ENCODE measurements around the gene NEAT1.
"Not testable (repeated sequence)": the region's sequence is repeated elsewhere in the genome, so short reads cannot be mapped to it uniquely, and the experiment has no call there.

Gene NEAT1

GRCh38 chr11:65410936-65411680 is 11.5 kb upstream of the NEAT1 start:
- Histone ChIP-seq H3K36me3 (ENCODE audit: insufficient read depth, low read length) (peaks cover 37% of the 10 kb centered on the region; the same call in 1 of the 2 replicates), H3K79me2 (ENCODE audit: insufficient read depth, low read length) (no peaks in the 10 kb centered on the region)

DNA sequence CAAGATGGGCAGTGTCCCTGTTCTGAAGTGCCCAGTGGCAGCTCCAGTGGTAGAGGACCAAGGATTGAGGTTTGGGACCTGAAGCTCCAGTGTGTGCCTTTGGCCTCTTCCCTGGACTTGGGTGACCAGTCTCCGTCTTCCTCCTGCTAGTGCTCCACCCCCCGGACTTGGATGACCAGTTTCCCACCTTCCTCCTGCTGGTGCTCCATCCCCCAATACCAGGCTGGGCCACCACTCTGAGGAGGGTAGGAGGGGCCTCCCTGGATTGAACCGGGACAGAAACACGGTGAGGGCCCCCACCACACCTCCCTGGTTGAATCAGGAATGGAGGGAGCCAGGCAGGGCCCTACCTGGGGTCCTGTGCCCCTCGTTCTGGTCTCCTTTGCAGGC is 10.9 kb upstream of the NEAT1 start:
- H4K20me1 ChIP-seq (ENCODE audit: insufficient read depth, low read length, poor library complexity, severe bottlenecking), result no peaks in the 10 kb centered on the region
- peaks cover 37% of the 10 kb centered on the region; the same call in 1 of the 2 replicates for H3K36me3 ChIP-seq (ENCODE audit: insufficient read depth, low read length)

More at GRCh38 chr11:65410936-65411680, 11.5 kb upstream of the NEAT1 start:
- TF ChIP-seq EZH2phosphoT487 (IDR thresholded peaks at IDR 0.05; ENCODE audit: borderline replicate concordance), result no peak
- TF ChIP-seq, protein P1, sequence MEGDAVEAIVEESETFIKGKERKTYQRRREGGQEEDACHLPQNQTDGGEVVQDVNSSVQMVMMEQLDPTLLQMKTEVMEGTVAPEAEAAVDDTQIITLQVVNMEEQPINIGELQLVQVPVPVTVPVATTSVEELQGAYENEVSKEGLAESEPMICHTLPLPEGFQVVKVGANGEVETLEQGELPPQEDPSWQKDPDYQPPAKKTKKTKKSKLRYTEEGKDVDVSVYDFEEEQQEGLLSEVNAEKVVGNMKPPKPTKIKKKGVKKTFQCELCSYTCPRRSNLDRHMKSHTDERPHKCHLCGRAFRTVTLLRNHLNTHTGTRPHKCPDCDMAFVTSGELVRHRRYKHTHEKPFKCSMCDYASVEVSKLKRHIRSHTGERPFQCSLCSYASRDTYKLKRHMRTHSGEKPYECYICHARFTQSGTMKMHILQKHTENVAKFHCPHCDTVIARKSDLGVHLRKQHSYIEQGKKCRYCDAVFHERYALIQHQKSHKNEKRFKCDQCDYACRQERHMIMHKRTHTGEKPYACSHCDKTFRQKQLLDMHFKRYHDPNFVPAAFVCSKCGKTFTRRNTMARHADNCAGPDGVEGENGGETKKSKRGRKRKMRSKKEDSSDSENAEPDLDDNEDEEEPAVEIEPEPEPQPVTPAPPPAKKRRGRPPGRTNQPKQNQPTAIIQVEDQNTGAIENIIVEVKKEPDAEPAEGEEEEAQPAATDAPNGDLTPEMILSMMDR (conservative IDR thresholded peaks at IDR 0.05; ENCODE audit: low read length), result no peak
- Histone ChIP-seq H4K20me1 (ENCODE audit: insufficient read depth, low read length, poor library complexity, severe bottlenecking) (no peaks in the 10 kb centered on the region), H3K4me1 (ENCODE audit: insufficient read depth, low read length, poor library complexity, severe bottlenecking) (peaks cover 3% of the 10 kb centered on the region), H3F3A (ENCODE audit: low read depth) (no peaks in the 10 kb centered on the region), H3K9me2 (replicated peaks; ENCODE audit: low read depth, low read length) (no peaks in the 10 kb centered on the region), H3K9ac (ENCODE audit: low read depth, low read length, poor library complexity, severe bottlenecking) (no peak overlapping the region), H3K9me3 (ENCODE audit: insufficient read depth, low read depth, low read length) (no peaks in the 10 kb centered on the region), H3K4me2 (ENCODE audit: low read depth, low read length, poor library complexity, severe bottlenecking) (no peak overlapping the region), H3K4me3 (ENCODE audit: low read length, poor library complexity, severe bottlenecking) (no peak overlapping the region), H2AFZ (ENCODE audit: low read length) (no peak overlapping the region), H3K27me3 (ENCODE audit: insufficient read depth, low read length, poor library complexity, severe bottlenecking) (no peaks in the 10 kb centered on the region)

DNA sequence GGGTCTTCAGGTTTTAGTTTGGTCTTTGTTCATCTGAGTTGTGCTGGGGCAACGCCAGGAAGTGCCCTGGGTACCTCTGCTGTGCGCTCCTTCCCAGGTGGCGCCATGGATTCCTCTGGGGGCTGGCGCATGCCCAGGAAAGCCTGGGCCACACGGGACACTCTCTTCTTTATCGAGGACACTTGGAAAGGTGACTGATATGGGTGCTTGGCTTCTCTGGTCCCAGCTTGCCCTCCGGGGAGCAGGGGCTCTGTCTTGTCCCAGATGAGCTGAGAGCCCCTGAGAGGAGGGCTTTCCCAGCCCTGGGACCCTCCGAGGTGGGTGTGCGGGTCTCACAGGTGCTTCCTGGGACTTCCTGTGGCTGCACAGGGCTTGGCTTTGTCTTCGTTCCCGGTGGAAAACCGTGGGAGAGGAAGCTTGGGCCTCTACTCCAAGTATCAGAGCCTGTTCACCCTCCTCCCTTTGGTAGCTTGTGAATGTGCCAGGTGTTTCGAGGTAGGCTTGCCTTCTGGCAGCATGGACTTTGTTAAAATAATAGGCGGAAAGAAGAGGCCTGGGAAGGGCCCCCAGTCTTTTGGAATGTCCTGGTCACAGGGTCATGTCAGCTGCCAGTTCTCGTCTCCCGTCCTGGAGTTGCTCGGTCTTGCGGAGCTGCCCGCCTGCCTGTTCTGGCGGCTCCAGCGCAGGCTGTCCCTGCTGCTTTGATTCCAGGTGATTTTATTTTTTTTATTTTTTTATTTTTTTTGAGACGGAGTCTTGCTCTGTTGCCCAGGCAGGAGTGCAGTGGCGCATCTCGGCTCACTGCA is 10.1 kb upstream of the NEAT1 start:
- no peaks in the 10 kb centered on the region for H3K9me2 ChIP-seq (replicated peaks; ENCODE audit: low read depth, low read length)

More for the DNA sequence above, 10.9 kb upstream of the NEAT1 start:
- H3K4me2 ChIP-seq (ENCODE audit: low read depth, low read length, poor library complexity, severe bottlenecking), result no peak overlapping the region
- no peak overlapping the region for H2AFZ ChIP-seq (ENCODE audit: low read length)
- no peaks in the 10 kb centered on the region for H3K27me3 ChIP-seq (ENCODE audit: insufficient read depth, low read length, poor library complexity, severe bottlenecking)
- no peaks in the 10 kb centered on the region for H3K9me3 ChIP-seq (ENCODE audit: insufficient read depth, low read depth, low read length)
- no peaks in the 10 kb centered on the region for H3F3A ChIP-seq (ENCODE audit: low read depth)
- no peak overlapping the region for H3K9ac ChIP-seq (ENCODE audit: low read depth, low read length, poor library complexity, severe bottlenecking)
- no peak for TF ChIP-seq EZH2phosphoT487 (IDR thresholded peaks at IDR 0.05; ENCODE audit: borderline replicate concordance)
- TF ChIP-seq, protein P1 (conservative IDR thresholded peaks at IDR 0.05; ENCODE audit: low read length), result no peak
- H3K9me2 ChIP-seq (replicated peaks; ENCODE audit: low read depth, low read length), result no peaks in the 10 kb centered on the region
- H3K4me3 ChIP-seq (ENCODE audit: low read length, poor library complexity, severe bottlenecking), result no peak overlapping the region
- H3K79me2 ChIP-seq (ENCODE audit: insufficient read depth, low read length), result peaks cover 3% of the 10 kb centered on the region
- H3K4me1 ChIP-seq (ENCODE audit: insufficient read depth, low read length, poor library complexity, severe bottlenecking), result peaks cover 7% of the 10 kb centered on the region

DNA sequence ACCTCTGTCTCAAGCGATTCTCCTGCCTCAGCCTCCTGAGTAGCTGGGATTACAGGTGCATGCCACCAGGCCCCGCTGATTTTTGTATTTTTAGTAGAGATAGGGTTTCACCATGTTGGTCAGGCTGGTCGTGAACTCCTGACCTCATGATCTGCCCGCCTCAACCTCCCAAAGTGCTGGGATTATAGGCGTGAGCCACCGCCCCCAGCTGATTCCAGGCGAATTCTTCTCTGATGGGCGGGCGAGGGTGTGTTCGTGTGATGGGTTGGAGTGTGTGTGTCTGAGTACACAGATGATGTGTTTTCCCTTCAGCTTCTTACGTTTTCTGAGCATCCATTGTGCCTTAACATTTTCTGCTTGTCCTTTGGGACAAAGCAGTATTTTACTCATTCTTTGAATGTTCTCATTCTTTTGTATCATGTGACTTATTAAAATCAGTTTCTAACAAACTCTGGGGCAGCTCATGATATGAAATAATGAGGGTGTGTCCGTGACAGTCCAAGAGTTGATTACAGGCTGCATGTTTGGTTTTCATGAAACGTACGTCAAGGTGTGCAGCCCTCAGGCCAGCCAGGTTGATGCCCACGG is 9.4 kb upstream of the NEAT1 start:
- H3K4me2 ChIP-seq (ENCODE audit: low read depth, low read length, poor library complexity, severe bottlenecking); H3K9ac ChIP-seq (ENCODE audit: low read depth, low read length, poor library complexity, severe bottlenecking): not testable (repeated sequence)

More for the DNA sequence above, 10.1 kb upstream of the NEAT1 start:
- peaks cover 11% of the 10 kb centered on the region for H3K79me2 ChIP-seq (ENCODE audit: insufficient read depth, low read length)
- no peak overlapping the region for H3K4me2 ChIP-seq (ENCODE audit: low read depth, low read length, poor library complexity, severe bottlenecking)
- H3K4me1 ChIP-seq (ENCODE audit: insufficient read depth, low read length, poor library complexity, severe bottlenecking), result peaks cover 15% of the 10 kb centered on the region
- H4K20me1 ChIP-seq (ENCODE audit: insufficient read depth, low read length, poor library complexity, severe bottlenecking), result no peaks in the 10 kb centered on the region
- no peak overlapping the region for H2AFZ ChIP-seq (ENCODE audit: low read length)
- H3K27me3 ChIP-seq (ENCODE audit: insufficient read depth, low read length, poor library complexity, severe bottlenecking), result no peaks in the 10 kb centered on the region
- H3K36me3 ChIP-seq (ENCODE audit: insufficient read depth, low read length), result peaks cover 37% of the 10 kb centered on the region; the same call in 1 of the 2 replicates
- no peaks in the 10 kb centered on the region for H3K9me3 ChIP-seq (ENCODE audit: insufficient read depth, low read depth, low read length)
- TF ChIP-seq, protein P1 (conservative IDR thresholded peaks at IDR 0.05; ENCODE audit: low read length), result no peak
- no peak for TF ChIP-seq EZH2phosphoT487 (IDR thresholded peaks at IDR 0.05; ENCODE audit: borderline replicate concordance)
- no peak overlapping the region for H3K4me3 ChIP-seq (ENCODE audit: low read length, poor library complexity, severe bottlenecking)
- H3K9ac ChIP-seq (ENCODE audit: low read depth, low read length, poor library complexity, severe bottlenecking), result no peak overlapping the region
- no peaks in the 10 kb centered on the region for H3F3A ChIP-seq (ENCODE audit: low read depth)

More for the DNA sequence above, 9.4 kb upstream of the NEAT1 start:
- H3K27me3 ChIP-seq (ENCODE audit: insufficient read depth, low read length, poor library complexity, severe bottlenecking); H4K20me1 ChIP-seq (ENCODE audit: insufficient read depth, low read length, poor library complexity, severe bottlenecking); H3F3A ChIP-seq (ENCODE audit: low read depth); H3K4me3 ChIP-seq (ENCODE audit: low read length, poor library complexity, severe bottlenecking); H3K9me3 ChIP-seq (ENCODE audit: insufficient read depth, low read depth, low read length); H3K9me2 ChIP-seq (replicated peaks; ENCODE audit: low read depth, low read length); H2AFZ ChIP-seq (ENCODE audit: low read length): not testable (repeated sequence)
- peaks cover 36% of the 10 kb centered on the region; the same call in 1 of the 2 replicates for H3K36me3 ChIP-seq (ENCODE audit: insufficient read depth, low read length)
- peaks cover 18% of the 10 kb centered on the region for H3K79me2 ChIP-seq (ENCODE audit: insufficient read depth, low read length)
- peaks cover 22% of the 10 kb centered on the region for H3K4me1 ChIP-seq (ENCODE audit: insufficient read depth, low read length, poor library complexity, severe bottlenecking)
